HepG2 (cell line): Measurements from ENCODE around the gene EFEMP2. TPM values are rescaled to one million over a fixed set of nuclear protein-coding genes. Genes with fewer than 3 reads are reported as not detected.

Experiments
- AFF4 ChIP-seq: sonication (generic); formaldehyde crosslinking; IDR thresholded peaks from 2 replicates; pipeline ENCODE4 v1.4.0; 2020; ENCODE audit warnings: missing genetic modification reagents
- NRL ChIP-seq: sonication (generic); formaldehyde crosslinking; IDR thresholded peaks from 2 replicates; pipeline ENCODE4 v1.5.0; 2020; ENCODE audit warnings: missing genetic modification reagents, mild to moderate bottlenecking, moderate library complexity, borderline replicate concordance
- TARDBP ChIP-seq: sonication (generic); formaldehyde crosslinking; IDR thresholded peaks from 2 replicates; pipeline ENCODE4 v1.8.0; 2022; ENCODE audit warnings: mild to moderate bottlenecking, missing genetic modification reagents
- ZIK1 ChIP-seq: sonication (generic); formaldehyde crosslinking; IDR thresholded peaks from 2 replicates; pipeline ENCODE4 v1.5.0; 2020; ENCODE audit warnings: mild to moderate bottlenecking, low read depth, missing genetic modification reagents, borderline replicate concordance
- ZNF142 ChIP-seq: sonication (generic); formaldehyde crosslinking; IDR thresholded peaks from 2 replicates; pipeline ENCODE4 v1.4.0; 2020; ENCODE audit warnings: missing genetic modification reagents
- ZNF20 ChIP-seq: sonication (generic); formaldehyde crosslinking; IDR thresholded peaks from 2 replicates; pipeline ENCODE4 v1.4.0; 2020; ENCODE audit warnings: mild to moderate bottlenecking, moderate library complexity, missing genetic modification reagents
- ZNF224 ChIP-seq: sonication (generic); formaldehyde crosslinking; IDR thresholded peaks from 2 replicates; pipeline ENCODE4 v1.5.0; 2020; ENCODE audit warnings: mild to moderate bottlenecking, missing genetic modification reagents
- ZNF225 ChIP-seq: sonication (generic); formaldehyde crosslinking; IDR thresholded peaks from 2 replicates; pipeline ENCODE4 v1.4.0; 2020; ENCODE audit warnings: mild to moderate bottlenecking, missing genetic modification reagents
- ZNF569 ChIP-seq: sonication (generic); formaldehyde crosslinking; IDR thresholded peaks from 2 replicates; pipeline ENCODE4 v1.5.0; 2020; ENCODE audit warnings: mild to moderate bottlenecking, missing genetic modification reagents, moderate library complexity, borderline replicate concordance
- polyA plus RNA-seq, 8 experiments: library from polyadenylated mRNA; depleted of rRNA in 3 of 8; stranded (reverse) in 7 of 8; unstranded in 1 of 8; fragments of >200 nt; fragmentation: Illumina TruSeq in 4 of 8; extraction: Trizol in 4 of 8; gene quantifications; 2 replicates each; pipeline versions ENCODE4 v1.2.1 to v1.2.3, GENCODE V29; 2011 to 2016; ENCODE audit warnings: low read depth in 4 of 8, missing spikeins in 1 of 8, mixed read lengths in 1 of 8; ENCODE audit not compliant: insufficient read depth in 1 of 8
- total RNA-seq, 5 experiments: library from RNA; depleted of rRNA; stranded (reverse); fragments of >200 nt; fragmentation: Illumina TruSeq; extraction: Trizol; gene quantifications; 2 replicates each; pipeline ENCODE4 v1.2.3, GENCODE V29; 2016; ENCODE audit warnings: low read depth in 1 of 5
- TF ChIP-seq, protein P1 (sequence below): sonication (generic); formaldehyde crosslinking; IDR thresholded peaks from 2 replicates; pipeline ENCODE4 v1.5.1; 2020; ENCODE audit warnings: mild to moderate bottlenecking, moderate library complexity, missing genetic modification reagents
- TF ChIP-seq, protein P2 (sequence below): sonication (generic); formaldehyde crosslinking; IDR thresholded peaks from 2 replicates; pipeline ENCODE4 v1.9.0; 2021; ENCODE audit warnings: missing genetic modification reagents, borderline replicate concordance
- TF ChIP-seq, protein P3 (sequence below): sonication (generic); formaldehyde crosslinking; IDR thresholded peaks from 2 replicates; pipeline ENCODE4 v1.5.0; 2020; ENCODE audit warnings: missing genetic modification reagents

The EFEMP2 gene
- total and polyA plus RNA-seq, 2 of the 13 experiments (the other 11 are each of a cell fraction or from before 2014, with no cell fraction given), result 7.4 to 29.7 TPM

DNA sequence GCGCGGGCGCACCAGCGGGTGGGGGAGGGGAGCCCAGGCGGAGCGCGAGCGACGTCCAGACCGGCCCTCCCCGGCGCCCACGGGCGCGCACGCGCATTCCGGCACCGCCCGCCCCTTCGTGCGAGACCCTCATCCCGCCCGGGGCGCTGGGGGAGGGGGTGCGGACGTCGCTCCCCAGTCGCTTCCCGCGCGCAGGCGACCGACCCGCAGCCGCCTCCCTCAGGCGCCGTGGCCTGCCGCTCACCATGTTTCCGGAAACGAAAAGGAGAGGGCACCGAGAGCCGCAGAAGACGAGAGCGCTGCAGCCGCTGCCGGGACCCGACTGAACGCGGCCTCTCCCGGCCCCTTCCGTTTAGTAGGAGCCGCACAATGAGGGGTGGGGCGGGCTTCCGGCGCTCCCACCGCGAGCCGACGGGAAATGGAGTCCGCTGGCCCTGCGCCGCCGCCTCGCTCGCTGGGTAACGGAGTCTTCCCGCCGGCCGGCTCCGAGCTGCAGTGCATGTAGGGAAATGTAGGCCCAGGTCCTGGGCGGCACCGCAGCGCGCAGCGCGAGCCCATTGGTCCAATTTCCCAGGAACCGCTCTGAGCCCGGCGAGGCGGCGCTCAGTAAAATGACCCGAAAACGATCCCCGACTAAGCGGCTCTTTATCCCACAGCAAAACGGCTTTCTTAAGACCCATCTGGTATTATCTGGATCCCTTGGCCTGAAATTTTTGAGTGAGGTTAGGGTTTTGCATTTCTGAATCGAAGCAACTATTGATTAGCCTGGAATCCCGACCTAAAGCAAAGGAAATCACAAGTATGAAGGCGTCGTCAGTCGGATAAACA is 14.5 kb downstream of the EFEMP2 start, which contains the start of gene CFL1 (continued):
- TF ChIP-seq, protein P1, sequence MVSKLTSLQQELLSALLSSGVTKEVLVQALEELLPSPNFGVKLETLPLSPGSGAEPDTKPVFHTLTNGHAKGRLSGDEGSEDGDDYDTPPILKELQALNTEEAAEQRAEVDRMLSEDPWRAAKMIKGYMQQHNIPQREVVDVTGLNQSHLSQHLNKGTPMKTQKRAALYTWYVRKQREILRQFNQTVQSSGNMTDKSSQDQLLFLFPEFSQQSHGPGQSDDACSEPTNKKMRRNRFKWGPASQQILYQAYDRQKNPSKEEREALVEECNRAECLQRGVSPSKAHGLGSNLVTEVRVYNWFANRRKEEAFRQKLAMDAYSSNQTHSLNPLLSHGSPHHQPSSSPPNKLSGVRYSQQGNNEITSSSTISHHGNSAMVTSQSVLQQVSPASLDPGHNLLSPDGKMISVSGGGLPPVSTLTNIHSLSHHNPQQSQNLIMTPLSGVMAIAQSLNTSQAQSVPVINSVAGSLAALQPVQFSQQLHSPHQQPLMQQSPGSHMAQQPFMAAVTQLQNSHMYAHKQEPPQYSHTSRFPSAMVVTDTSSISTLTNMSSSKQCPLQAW (CRISPR knock-in tag), result peak; percentile 87
- TF ChIP-seq ZIK1 (CRISPR knock-in tag), result peak; percentile 70; the same call in 1 of the 2 replicates
- TF ChIP-seq, protein P2, sequence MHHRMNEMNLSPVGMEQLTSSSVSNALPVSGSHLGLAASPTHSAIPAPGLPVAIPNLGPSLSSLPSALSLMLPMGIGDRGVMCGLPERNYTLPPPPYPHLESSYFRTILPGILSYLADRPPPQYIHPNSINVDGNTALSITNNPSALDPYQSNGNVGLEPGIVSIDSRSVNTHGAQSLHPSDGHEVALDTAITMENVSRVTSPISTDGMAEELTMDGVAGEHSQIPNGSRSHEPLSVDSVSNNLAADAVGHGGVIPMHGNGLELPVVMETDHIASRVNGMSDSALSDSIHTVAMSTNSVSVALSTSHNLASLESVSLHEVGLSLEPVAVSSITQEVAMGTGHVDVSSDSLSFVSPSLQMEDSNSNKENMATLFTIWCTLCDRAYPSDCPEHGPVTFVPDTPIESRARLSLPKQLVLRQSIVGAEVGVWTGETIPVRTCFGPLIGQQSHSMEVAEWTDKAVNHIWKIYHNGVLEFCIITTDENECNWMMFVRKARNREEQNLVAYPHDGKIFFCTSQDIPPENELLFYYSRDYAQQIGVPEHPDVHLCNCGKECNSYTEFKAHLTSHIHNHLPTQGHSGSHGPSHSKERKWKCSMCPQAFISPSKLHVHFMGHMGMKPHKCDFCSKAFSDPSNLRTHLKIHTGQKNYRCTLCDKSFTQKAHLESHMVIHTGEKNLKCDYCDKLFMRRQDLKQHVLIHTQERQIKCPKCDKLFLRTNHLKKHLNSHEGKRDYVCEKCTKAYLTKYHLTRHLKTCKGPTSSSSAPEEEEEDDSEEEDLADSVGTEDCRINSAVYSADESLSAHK, result no peak
- no peak for TF ChIP-seq AFF4 (CRISPR knock-in tag)
- no peak for TF ChIP-seq ZNF142 (CRISPR knock-in tag)
- TF ChIP-seq, protein P3, sequence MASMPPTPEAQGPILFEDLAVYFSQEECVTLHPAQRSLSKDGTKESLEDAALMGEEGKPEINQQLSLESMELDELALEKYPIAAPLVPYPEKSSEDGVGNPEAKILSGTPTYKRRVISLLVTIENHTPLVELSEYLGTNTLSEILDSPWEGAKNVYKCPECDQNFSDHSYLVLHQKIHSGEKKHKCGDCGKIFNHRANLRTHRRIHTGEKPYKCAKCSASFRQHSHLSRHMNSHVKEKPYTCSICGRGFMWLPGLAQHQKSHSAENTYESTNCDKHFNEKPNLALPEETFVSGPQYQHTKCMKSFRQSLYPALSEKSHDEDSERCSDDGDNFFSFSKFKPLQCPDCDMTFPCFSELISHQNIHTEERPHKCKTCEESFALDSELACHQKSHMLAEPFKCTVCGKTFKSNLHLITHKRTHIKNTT (CRISPR knock-in tag), result no peak
- TF ChIP-seq ZNF569, result no peak
- TF ChIP-seq NRL (CRISPR knock-in tag), result no peak
- 0 out of 2 replicates have a peak, but pooled peaks have one; percentile 42 for TF ChIP-seq ZNF225 (CRISPR knock-in tag)
- no peak; the same call in 1 of the 2 replicates for TF ChIP-seq ZNF20 (CRISPR knock-in tag)
- TF ChIP-seq ZNF224 (CRISPR knock-in tag), result 0 out of 2 replicates have a peak, but pooled peaks have one; percentile 46
- peak; percentile 69 for TF ChIP-seq TARDBP (CRISPR knock-in tag)
